HG02885 (cell line): Measurements from ENCODE around the gene PCK1.

Experiments used
- ATAC-seq: cut with Tn5 transposase; IDR thresholded peaks from one replicate; pipeline ENCODE4 v1.9.1; 2021; ENCODE audit warnings: mild to moderate bottlenecking; ENCODE audit not compliant: unreplicated experiment, poor library complexity

PCK1 gene

GRCh38 chr20:57558614-57559288 is 2.2 kb upstream of the PCK1 start:
- ATAC-seq = no peak

GRCh38 chr20:57559289-57559634 is 1.6 kb upstream of the PCK1 start:
- ATAC-seq = no peak

GRCh38 chr20:57559658-57560553 is 1.0 kb upstream of the PCK1 start:
- no peak for ATAC-seq

GRCh38 chr20:57561356-57562279 is 708 bp downstream of the PCK1 start:
- no peak for ATAC-seq

DNA sequence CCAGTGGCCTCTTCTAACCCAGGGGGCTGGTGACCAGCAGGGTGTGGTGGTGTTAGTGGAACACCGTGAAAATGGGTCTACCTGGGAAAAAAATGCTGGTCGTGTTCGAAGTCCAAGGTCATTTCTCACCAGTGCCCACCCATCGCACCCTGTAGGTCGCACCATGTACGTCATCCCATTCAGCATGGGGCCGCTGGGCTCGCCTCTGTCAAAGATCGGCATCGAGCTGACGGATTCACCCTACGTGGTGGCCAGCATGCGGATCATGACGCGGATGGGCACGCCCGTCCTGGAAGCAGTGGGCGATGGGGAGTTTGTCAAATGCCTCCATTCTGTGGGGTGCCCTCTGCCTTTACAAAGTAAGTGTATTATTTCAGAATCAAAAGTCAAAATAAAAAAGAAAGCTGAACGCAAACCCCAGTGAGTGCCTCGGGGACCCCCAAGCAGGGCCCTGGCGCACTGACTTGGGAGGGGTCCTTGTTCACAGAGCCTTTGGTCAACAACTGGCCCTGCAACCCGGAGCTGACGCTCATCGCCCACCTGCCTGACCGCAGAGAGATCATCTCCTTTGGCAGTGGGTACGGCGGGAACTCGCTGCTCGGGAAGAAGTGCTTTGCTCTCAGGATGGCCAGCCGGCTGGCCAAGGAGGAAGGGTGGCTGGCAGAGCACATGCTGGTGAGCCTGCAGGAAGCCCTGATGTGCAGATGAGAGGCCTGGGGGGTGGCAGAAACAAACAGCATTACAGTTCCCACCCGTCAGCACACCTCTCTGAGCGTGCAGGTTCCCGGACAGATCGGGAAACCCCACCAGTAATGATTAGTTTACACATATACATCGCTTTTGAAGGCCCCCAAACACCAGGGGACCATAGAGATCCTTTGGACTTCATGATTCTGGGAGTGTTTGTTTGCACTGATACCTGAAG is 1.9 kb downstream of the PCK1 start:
- ATAC-seq = no peak

GRCh38 chr20:57563522-57563921 is 2.6 kb downstream of the PCK1 start:
- no peak for ATAC-seq

- no peak for ATAC-seq
Measured at GRCh38 chr20:57564180-57564802, 3.4 kb downstream of the PCK1 start.

DNA sequence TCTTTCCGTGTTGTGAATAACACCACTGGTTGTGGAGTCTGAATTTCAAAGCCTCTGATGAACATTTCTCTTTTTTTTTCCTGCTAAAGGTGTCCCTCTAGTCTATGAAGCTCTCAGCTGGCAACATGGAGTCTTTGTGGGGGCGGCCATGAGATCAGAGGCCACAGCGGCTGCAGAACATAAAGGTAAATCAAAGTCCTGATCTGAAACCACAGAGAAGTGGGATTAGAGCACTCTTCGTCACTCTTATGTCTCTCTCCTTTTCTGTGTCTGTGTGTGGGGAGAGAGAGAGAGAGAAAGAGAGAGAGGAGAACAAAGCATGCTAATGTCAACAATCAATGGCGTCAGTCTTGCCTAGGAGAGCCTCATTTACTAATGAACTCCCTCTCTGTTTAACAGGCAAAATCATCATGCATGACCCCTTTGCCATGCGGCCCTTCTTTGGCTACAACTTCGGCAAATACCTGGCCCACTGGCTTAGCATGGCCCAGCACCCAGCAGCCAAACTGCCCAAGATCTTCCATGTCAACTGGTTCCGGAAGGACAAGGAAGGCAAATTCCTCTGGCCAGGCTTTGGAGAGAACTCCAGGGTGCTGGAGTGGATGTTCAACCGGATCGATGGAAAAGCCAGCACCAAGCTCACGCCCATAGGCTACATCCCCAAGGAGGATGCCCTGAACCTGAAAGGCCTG is 4.2 kb downstream of the PCK1 start:
- no peak for ATAC-seq

GRCh38 chr20:57566399-57566798 is 5.5 kb downstream of the PCK1 start:
- no peak for ATAC-seq

- ATAC-seq = no peak
Measured at GRCh38 chr20:57566803-57567459, 6.0 kb downstream of the PCK1 start.

GRCh38 chr20:57567471-57568079 is 6.7 kb downstream of the PCK1 start:
- ATAC-seq = no peak

DNA sequence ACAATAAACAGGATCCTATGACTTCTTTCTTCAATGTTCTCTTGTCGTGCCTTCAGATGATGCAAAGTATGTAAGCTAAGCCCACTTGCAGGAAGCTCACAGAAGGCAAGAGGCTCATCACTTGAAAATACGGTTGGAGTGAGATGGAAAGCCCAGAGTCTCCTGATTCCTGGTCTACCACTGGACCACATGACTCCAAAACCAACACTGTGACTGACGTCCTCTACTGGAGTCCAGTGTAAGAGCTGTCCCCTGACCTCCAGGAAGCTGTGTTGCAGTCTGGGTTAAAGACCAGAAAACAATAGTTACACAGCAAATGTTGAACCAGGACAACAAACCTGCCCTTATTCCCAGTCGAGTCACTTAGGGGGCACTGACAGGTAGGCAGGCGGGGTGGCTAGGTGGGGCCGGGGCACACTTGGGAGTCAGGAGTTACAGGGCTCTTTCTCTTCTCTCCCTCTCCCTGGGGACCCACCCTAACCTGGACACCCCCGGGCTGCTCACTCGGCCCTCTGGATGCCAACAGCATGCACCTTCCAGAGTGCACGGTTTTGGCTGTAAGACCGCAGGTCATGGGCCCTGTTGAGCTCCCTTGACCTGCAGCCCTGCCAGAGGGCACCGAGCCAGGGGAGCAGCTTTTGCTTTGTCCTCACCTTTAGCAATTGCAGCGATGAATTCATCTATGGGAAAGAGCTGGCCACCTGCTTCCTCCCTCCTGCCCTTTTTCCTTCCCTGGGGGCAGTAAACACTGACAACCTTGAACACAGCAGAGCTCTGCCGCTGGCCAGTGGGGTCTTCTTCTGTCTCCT is 7.4 kb downstream of the PCK1 start:
- ATAC-seq = no peak

DNA sequence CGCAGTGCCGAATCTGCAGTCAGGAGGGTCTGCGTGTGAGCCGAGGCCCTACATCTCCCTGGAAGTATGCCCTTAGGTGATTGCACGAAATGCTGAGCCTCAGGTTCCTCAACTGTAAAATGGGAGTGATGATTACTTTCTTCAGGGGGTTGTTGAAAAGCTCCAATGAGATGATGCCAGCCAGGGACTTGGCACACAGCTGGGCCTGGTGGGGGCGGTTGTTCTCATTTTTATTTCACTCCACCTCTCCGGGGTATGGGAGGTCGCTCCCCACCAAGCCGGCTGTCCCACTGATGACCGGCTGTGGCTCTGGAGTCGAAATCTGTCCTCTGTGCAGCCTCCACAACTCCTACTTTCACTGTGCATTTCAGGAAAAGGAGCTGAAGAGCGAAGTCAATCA is 8.1 kb downstream of the PCK1 start:
- ATAC-seq = no peak

DNA sequence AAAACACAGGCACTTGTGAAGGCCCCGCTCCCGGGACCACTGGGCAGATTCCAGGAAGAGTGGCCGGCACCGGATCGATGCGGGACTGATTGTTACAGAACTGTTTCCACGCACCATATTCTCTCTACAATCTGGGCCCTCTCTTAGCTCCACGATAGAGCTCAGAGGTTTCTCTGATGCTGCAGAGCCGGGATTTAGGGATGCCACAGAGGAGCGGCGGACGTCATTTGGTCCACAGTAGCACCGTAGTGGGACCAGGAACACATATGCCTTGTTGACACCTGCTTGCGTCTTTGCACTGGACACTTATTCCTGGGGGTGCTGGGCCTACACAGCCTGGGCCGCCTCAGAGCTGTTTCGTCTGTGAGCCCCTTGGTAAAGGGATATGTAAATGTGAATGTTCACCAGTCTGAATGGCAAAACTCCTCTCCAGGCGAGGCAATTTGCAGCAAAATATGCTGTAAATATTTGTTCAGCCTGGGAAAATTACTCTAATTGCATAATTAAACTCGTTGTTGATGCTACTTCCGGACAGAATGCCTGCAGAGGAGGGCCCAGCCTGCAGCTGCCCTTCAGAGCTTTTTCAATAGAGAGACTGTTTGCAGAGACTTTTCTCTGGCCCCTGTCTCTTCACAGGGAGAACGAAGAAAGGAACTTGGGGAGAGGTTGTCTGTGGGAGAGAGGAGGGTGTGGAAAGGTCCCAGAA is 9.4 kb downstream of the PCK1 start:
- no peak for ATAC-seq

- ATAC-seq = no peak
Measured at GRCh38 chr20:57570920-57571319, 10.0 kb downstream of the PCK1 start.

GRCh38 chr20:57571782-57572416 is 11.0 kb downstream of the PCK1 start:
- ATAC-seq = no peak
